HG03139 (cell line): ENCODE measurements around the gene ANKRD40CL.
"Not testable (repeated sequence)": the region's sequence is repeated elsewhere in the genome, so short reads cannot be mapped to it uniquely, and the experiment has no call there.

Experiments
- ATAC-seq: cut with Tn5 transposase; IDR thresholded peaks from one replicate; pipeline ENCODE4 v1.9.1; 2021; ENCODE audit not compliant: unreplicated experiment

The ANKRD40CL gene

GRCh38 chr17:50767446-50767845 lies at the start of gene ANKRD40CL:
Gene ANKRD40CL, minus strand, starts transcription at chr17:50767518. Its CDS starts 605 bp downstream, at chr17:50766913.
- no peak for ATAC-seq

GRCh38 chr17:50816271-50816670 lies 49.0 kb upstream of the ANKRD40CL start:
- ATAC-seq: no peak

- no peak for ATAC-seq
These were observed 48.1 kb upstream of the ANKRD40CL start for GRCh38 chr17:50815400-50815799.

- ATAC-seq: no peak
These were observed 46.3 kb upstream of the ANKRD40CL start for GRCh38 chr17:50813583-50813982.

- no peak for ATAC-seq
These were observed 41.6 kb upstream of the ANKRD40CL start for GRCh38 chr17:50808888-50809287.

- ATAC-seq: no peak
These were observed 41.1 kb upstream of the ANKRD40CL start for GRCh38 chr17:50808413-50808812.

GRCh38 chr17:50807675-50808074 lies 40.4 kb upstream of the ANKRD40CL start:
- no peak for ATAC-seq

GRCh38 chr17:50807009-50807408 lies 39.7 kb upstream of the ANKRD40CL start:
- no peak for ATAC-seq

- no peak for ATAC-seq
These were observed 38.9 kb upstream of the ANKRD40CL start for GRCh38 chr17:50806141-50806643.

GRCh38 chr17:50805486-50805885 lies 38.2 kb upstream of the ANKRD40CL start:
- no peak for ATAC-seq

GRCh38 chr17:50804749-50805475 lies 37.6 kb upstream of the ANKRD40CL start:
- not testable (repeated sequence) for ATAC-seq

- no peak for ATAC-seq
These were observed 36.4 kb upstream of the ANKRD40CL start for GRCh38 chr17:50803676-50804075.

GRCh38 chr17:50802609-50803571 lies 35.6 kb upstream of the ANKRD40CL start:
- ATAC-seq: no peak

GRCh38 chr17:50800196-50800700 lies 32.9 kb upstream of the ANKRD40CL start:
- ATAC-seq: no peak

- no peak for ATAC-seq
These were observed 32.3 kb upstream of the ANKRD40CL start for GRCh38 chr17:50799582-50799981.

- ATAC-seq: no peak
These were observed 31.3 kb upstream of the ANKRD40CL start for GRCh38 chr17:50798424-50799288.

- no peak for ATAC-seq
These were observed 30.0 kb upstream of the ANKRD40CL start for GRCh38 chr17:50797135-50797810.

- no peak for ATAC-seq
These were observed 27.0 kb upstream of the ANKRD40CL start for GRCh38 chr17:50794361-50794760.

GRCh38 chr17:50793007-50793406 lies 25.7 kb upstream of the ANKRD40CL start:
- ATAC-seq: no peak

GRCh38 chr17:50792132-50792531 lies 24.8 kb upstream of the ANKRD40CL start:
- ATAC-seq: no peak
